Gastrocnemius medialis (tissue), 4 donors: ENCODE results near the gene ALCAM.

ENCODE experiments used
- POLR2A ChIP-seq, 2 donors: fragments of 450-650 bp; IDR thresholded peaks; one replicate each; pipeline ENCODE4 v1.6.1; 2017; ENCODE audit warnings: antibody characterized with exemption in 2 of 2, mild to moderate bottlenecking in 2 of 2, moderate library complexity in 2 of 2
- TF ChIP-seq, protein P1 (sequence below), 5 experiments: fragments of 450-650 bp in 3 of 5; fragments of 200-600 bp in 2 of 5; sonication (generic) in 2 of 5; IDR thresholded peaks in 4 of 5; conservative IDR thresholded peaks in 1 of 5; 1 replicate in 4 of 5; 2 replicates in 1 of 5; pipeline ENCODE4 v1.5.1; 2016 to 2019; ENCODE audit warnings: antibody characterized with exemption in 5 of 5, mild to moderate bottlenecking in 3 of 5, moderate library complexity in 3 of 5

DNA sequence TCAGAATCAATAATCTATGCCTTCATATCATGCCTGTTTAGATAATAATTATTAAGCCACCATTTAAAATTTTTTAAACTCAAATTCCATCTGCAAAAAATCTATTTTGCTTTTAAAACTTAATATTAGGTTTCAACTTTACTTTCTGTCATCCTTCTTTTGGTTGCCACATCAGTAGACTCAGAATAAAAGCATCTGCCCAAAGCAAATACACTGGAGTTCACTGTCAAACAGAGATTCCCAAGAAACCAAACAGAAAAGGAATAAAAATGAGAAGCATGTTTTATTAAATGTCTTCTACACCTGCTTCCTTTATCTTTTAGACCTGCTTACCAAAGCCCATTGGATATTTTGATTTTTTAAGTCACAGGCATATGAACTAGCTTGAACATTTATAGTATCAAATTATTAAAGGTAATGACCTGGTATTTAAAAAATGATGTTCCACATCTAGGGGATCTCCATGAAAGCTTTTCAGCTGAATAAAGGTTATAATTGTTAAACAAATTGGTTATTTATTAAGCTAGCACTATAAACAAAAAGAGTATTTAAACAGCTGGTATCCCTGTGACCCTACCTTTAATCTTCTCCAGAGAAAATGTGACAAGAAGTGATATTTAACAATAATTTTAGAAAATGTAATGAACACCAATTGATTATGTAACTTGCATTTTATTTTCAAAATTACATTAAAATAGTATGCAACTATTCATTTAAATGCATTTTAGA is 62.5 kb downstream of the ALCAM start:
- TF ChIP-seq, protein P1, sequence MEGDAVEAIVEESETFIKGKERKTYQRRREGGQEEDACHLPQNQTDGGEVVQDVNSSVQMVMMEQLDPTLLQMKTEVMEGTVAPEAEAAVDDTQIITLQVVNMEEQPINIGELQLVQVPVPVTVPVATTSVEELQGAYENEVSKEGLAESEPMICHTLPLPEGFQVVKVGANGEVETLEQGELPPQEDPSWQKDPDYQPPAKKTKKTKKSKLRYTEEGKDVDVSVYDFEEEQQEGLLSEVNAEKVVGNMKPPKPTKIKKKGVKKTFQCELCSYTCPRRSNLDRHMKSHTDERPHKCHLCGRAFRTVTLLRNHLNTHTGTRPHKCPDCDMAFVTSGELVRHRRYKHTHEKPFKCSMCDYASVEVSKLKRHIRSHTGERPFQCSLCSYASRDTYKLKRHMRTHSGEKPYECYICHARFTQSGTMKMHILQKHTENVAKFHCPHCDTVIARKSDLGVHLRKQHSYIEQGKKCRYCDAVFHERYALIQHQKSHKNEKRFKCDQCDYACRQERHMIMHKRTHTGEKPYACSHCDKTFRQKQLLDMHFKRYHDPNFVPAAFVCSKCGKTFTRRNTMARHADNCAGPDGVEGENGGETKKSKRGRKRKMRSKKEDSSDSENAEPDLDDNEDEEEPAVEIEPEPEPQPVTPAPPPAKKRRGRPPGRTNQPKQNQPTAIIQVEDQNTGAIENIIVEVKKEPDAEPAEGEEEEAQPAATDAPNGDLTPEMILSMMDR (IDR thresholded peaks at IDR 0.05 in 4 of 5, conservative IDR thresholded peaks at IDR 0.05 in 1 of 5) = no peak
- no peak for TF ChIP-seq POLR2A (IDR thresholded peaks at IDR 0.05)
